Upper lobe of right lung (tissue), 1 donor: Measurements from ENCODE around the gene PCGF3. TPM values are rescaled to one million over a fixed set of nuclear protein-coding genes. Genes with fewer than 3 reads are reported as not detected.

Experiments
- ATAC-seq: fragments of 200-7000 bp; cut with Tn5 transposase; one replicate; pipeline ENCODE4 v1.9.1; 2020; ENCODE audit warnings: mild to moderate bottlenecking, moderate library complexity
- DNase-seq: peaks from one replicate; pipeline ENCODE4 v3.0.0-alpha.2; 2020
- H3K27ac ChIP-seq: fragments of 200-600 bp; one replicate; pipeline ENCODE4 v1.8.0; 2022
- H3K27me3 ChIP-seq: fragments of 200-600 bp; one replicate; pipeline ENCODE4 v1.8.0; 2022; ENCODE audit warnings: mild to moderate bottlenecking
- H3K36me3 ChIP-seq: fragments of 200-600 bp; one replicate; pipeline ENCODE4 v1.8.0; 2022
- H3K4me1 ChIP-seq: fragments of 200-600 bp; one replicate; pipeline ENCODE4 v1.8.0; 2022
- H3K4me3 ChIP-seq: fragments of 200-600 bp; one replicate; pipeline ENCODE4 v1.8.0; 2022; ENCODE audit warnings: mild to moderate bottlenecking
- H3K9me3 ChIP-seq: fragments of 200-600 bp; one replicate; pipeline ENCODE4 v1.8.0; 2022
- intact Hi-C: fragments of 100-400 bp; cut with DNase I; formaldehyde crosslinking; loops from one replicate; pipeline ENCODE4 v1.11.0; 2022
- total RNA-seq: library from RNA; stranded (reverse); fragmentation: NEBNext Ultra II Directional; extraction: Animal tissue kit (Norgen Biotek cat#: 25700); gene quantifications from one replicate; pipeline ENCODE4 v1.2.1, GENCODE V29; 2021
- TF ChIP-seq, protein P1 (sequence below): fragments of 200-600 bp; IDR thresholded peaks from one replicate; pipeline ENCODE4 v1.8.0; 2022; ENCODE audit warnings: antibody characterized with exemption
- donor health status: DM: no; HTN: yes; CAD: no; lungs with severe emphysema.

PCGF3 gene
- total RNA-seq, 1 donor from 2014 or later, result 42.2 TPM

DNA sequence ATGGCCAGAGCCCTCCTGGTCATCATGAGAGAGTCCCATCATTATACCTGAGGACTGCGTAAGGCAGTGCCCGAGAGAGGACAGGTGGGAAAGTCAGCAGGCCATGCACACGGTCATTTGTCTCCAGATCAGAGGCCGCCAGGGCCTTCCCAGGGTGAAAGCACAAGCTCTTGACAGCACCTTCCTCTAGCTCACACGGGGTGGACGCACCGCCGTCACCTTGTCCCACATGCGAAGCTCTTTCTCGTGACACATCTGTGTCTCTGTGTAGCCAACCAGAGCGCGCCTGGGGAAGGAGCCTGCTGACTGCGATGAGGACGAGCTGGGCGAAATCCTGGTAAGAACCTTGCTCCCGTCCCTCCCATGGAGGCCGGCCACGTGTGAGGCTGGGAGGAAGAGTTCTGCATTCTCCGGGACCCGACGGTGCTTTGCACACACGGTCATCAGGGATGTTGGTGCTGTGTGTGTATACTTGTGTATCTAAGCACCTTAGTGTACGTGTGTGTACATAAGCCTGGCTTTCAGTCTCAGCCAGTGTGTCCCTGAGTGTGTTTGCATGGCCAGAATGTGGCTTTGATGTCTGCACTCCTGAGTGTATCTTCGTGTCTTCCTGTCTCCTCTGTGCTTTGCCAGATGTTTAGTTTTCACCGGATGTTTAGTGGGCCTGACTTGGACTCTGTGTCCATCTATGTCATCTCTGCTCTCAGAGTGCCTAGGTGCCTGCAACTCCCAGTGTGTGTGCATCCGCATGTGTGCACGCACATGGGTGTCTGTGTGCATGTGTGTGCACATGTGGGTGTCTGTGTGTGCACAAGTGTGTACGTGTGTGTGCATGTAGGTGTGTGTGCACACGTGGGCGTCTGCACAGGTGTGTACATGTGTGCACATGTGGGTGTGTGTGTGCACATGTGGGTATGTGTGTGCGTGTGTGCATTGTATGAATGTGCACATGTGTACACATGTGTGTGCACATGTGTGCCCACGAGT is 46.7 kb upstream of the PCGF3 start:
- Histone ChIP-seq H3K9me3 (no peaks in the 10 kb centered on the region), H3K27ac (no peak overlapping the region), H3K27me3 (peaks cover 5% of the 10 kb centered on the region), H3K4me3 (no peak overlapping the region), H3K4me1 (no peaks in the 10 kb centered on the region), H3K36me3 (no peaks in the 10 kb centered on the region)
- intact Hi-C loops, result no loop called here
- TF ChIP-seq, protein P1, sequence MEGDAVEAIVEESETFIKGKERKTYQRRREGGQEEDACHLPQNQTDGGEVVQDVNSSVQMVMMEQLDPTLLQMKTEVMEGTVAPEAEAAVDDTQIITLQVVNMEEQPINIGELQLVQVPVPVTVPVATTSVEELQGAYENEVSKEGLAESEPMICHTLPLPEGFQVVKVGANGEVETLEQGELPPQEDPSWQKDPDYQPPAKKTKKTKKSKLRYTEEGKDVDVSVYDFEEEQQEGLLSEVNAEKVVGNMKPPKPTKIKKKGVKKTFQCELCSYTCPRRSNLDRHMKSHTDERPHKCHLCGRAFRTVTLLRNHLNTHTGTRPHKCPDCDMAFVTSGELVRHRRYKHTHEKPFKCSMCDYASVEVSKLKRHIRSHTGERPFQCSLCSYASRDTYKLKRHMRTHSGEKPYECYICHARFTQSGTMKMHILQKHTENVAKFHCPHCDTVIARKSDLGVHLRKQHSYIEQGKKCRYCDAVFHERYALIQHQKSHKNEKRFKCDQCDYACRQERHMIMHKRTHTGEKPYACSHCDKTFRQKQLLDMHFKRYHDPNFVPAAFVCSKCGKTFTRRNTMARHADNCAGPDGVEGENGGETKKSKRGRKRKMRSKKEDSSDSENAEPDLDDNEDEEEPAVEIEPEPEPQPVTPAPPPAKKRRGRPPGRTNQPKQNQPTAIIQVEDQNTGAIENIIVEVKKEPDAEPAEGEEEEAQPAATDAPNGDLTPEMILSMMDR, result no peak
- ATAC-seq (no peak), DNase-seq (no peak)

DNA sequence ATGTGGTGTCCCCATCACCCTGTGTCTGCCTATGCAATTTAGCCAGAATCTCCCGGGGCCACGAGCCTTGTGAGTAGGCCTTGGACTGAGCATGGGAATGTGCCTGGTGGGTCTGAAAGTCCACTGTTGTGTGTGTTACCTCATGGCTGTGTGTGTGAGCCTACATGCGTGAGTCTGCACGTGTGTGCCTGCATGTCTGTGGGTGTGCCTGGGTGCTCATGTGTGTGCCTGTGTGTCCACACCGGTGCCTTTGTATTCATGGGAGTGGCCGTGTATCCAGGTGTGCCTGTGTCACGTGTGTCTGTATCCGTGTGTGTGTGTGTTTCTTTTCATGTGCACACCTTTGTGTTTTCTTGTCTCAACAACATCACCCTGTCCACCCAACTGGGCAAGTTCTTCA is 45.8 kb upstream of the PCGF3 start:
- DNase-seq, result no peak
- no peaks in the 10 kb centered on the region for H3K36me3 ChIP-seq

DNA sequence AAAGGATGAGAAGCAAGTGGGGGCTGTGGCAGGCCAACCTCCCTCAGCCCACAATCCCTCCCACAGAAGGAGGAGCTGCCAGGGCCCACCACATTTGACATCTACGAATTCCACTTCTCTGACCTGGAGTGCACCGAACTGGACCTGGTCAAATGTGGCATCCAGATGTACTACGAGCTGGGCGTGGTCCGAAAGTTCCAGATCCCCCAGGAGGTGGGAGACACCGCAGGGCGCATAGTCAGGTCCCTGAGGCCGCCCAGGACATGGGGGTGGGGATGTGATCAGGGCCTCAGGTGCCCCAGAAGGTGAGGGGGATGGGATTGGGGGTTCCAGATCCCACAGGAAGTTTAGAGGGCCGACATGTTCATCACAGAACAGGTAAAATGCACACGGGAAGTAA is 45.2 kb upstream of the PCGF3 start:
- intact Hi-C loops, result no loop called here
- H3K4me1 ChIP-seq, result no peaks in the 10 kb centered on the region
- H3K27me3 ChIP-seq, result peaks cover under 1% of the 10 kb centered on the region
- ATAC-seq (no peak), DNase-seq (no peak)
- TF ChIP-seq, protein P1, result no peak
- no peaks in the 10 kb centered on the region for H3K36me3 ChIP-seq
- no peak overlapping the region for H3K27ac ChIP-seq
- H3K9me3 ChIP-seq, result no peaks in the 10 kb centered on the region
- no peak overlapping the region for H3K4me3 ChIP-seq

More for the DNA sequence above, 45.8 kb upstream of the PCGF3 start:
- ATAC-seq, result no peak
- Histone ChIP-seq H3K4me1 (no peaks in the 10 kb centered on the region), H3K27ac (no peak overlapping the region), H3K4me3 (no peak overlapping the region), H3K9me3 (no peaks in the 10 kb centered on the region), H3K27me3 (peaks cover 5% of the 10 kb centered on the region)
- TF ChIP-seq, protein P1, result no peak
- intact Hi-C loops, result no loop called here

DNA sequence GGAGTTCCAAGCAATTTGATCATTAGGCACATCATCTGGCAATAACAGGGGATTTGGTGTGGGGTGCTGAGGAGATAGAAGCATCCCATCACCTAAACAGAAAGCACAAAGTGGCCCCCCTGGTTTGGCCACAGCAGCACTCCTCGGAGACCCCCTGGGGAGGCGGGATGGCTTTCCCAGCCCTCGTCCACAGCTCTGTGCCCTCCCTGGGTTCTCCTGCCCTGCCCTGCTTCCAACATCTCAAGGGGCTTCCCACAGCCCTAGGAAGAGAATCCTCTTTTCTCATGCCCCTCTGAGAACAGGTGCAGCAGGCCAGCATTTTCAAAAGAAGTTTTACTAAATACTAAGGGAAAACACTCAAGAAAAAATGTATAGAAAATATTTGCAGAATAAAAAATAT is 44.4 kb upstream of the PCGF3 start:
- TF ChIP-seq, protein P1, result no peak
- intact Hi-C loops, result no loop called here
- Histone ChIP-seq H3K4me3 (no peak overlapping the region), H3K9me3 (no peaks in the 10 kb centered on the region), H3K27ac (no peak overlapping the region), H3K36me3 (no peaks in the 10 kb centered on the region), H3K4me1 (no peaks in the 10 kb centered on the region), H3K27me3 (no peaks in the 10 kb centered on the region)
- ATAC-seq, result no peak
- no peak for DNase-seq

DNA sequence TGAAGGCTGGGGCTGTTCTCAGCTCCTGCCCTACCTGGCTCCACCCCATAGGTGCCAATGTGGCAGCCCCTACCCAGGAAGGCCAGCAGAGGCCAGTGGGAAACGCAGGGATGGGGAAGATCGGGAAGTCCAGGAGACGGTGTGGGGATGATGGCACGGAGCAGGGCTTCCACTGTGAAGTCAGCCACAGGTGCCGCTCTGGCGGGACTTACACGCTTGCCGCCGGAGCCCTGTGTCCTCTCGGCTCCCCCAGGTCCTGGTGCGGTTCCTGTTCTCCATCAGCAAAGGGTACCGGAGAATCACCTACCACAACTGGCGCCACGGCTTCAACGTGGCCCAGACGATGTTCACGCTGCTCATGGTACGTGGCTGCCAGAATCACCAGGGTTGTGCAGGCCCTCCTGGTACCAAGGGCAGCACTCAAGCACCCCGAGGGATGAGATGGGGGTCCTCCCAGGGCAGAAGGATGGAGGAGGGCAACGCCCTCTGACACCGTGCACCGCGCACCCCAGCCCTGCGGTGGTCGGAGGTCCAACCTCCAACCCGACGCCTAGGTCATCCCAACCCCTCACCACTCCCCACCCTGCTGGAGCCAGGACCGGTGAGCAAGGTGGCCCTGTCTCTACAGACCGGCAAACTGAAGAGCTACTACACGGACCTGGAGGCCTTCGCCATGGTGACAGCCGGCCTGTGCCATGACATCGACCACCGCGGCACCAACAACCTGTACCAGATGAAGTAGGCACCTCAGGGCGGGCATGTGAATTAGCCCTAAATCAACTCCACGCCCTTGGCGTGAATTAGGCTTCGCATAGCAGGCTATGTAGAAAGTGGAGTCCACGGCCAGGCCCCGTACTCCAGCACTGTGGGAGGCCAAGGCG is 43.5 kb upstream of the PCGF3 start:
- Histone ChIP-seq H3K4me3 (no peak overlapping the region), H3K4me1 (no peaks in the 10 kb centered on the region), H3K27ac (no peak overlapping the region), H3K36me3 (no peaks in the 10 kb centered on the region), H3K27me3 (no peaks in the 10 kb centered on the region), H3K9me3 (no peaks in the 10 kb centered on the region)
- ATAC-seq (no peak), DNase-seq (no peak)
- intact Hi-C loops, result no loop called here
- TF ChIP-seq, protein P1, result no peak
